Gastroesophageal sphincter (tissue), 4 donors: ENCODE data around the gene GAPDH. TPM values are rescaled to one million over a fixed set of nuclear protein-coding genes. Genes with fewer than 3 reads are reported as not detected.
A peak's percentile ranks its signal among the peaks of the same experiment; 100 is the strongest.

Experiments used
- ATAC-seq: fragments of 150-250 bp; one replicate; pipeline ENCODE4 v1.9.1; 2016; ENCODE audit warnings: mild to moderate bottlenecking, moderate library complexity
- H3K27ac ChIP-seq, 4 donors: fragments of 200-600 bp; sonication (generic) in 3 of 4; 1 replicate in 3 of 4; 2 replicates in 1 of 4; pipeline ENCODE4 v1.5.1; 2016 to 2019
- H3K27me3 ChIP-seq: fragments of 200-600 bp; sonication (generic); one replicate; pipeline ENCODE4 v1.5.1; 2019
- H3K36me3 ChIP-seq, 2 donors: fragments of 200-600 bp; sonication (generic); one replicate each; pipeline ENCODE4 v1.5.1; 2019; ENCODE audit warnings: control low read depth in 1 of 2
- H3K4me1 ChIP-seq, 3 donors: fragments of 200-600 bp; sonication (generic); 1 replicate in 2 of 3; 2 replicates in 1 of 3; pipeline ENCODE4 v1.5.1; 2016 to 2019; ENCODE audit warnings: control low read depth in 2 of 3
- H3K4me3 ChIP-seq, 2 donors: fragments of 200-600 bp; sonication (generic); one replicate each; pipeline ENCODE4 v1.5.1; 2019; ENCODE audit warnings: mild to moderate bottlenecking in 1 of 2, moderate library complexity in 1 of 2
- H3K9me3 ChIP-seq, 3 donors: fragments of 200-600 bp; sonication (generic); one replicate each; pipeline ENCODE4 v1.5.1; 2017 to 2019; ENCODE audit warnings: control low read depth in 2 of 3
- EP300 ChIP-seq: sonication (generic); formaldehyde crosslinking; IDR thresholded peaks from one replicate; pipeline ENCODE4 v1.6.1; 2017; ENCODE audit warnings: antibody characterized with exemption, mild to moderate bottlenecking
- POLR2A ChIP-seq, 2 donors: fragments of 450-650 bp; IDR thresholded peaks; one replicate each; pipeline ENCODE4 v1.6.1; 2017; ENCODE audit warnings: antibody characterized with exemption in 2 of 2, mild to moderate bottlenecking in 2 of 2, moderate library complexity in 1 of 2
- POLR2AphosphoS5 ChIP-seq: sonication (generic); formaldehyde crosslinking; IDR thresholded peaks from one replicate; pipeline ENCODE4 v1.6.1; 2017; ENCODE audit warnings: antibody characterized with exemption
- WGBS, 2 donors: methylation state at CpG; one replicate each; pipeline ENCODE4 v1.1.5; 2018; ENCODE audit warnings: low coverage in 1 of 2; 5-methylcytosine and 5-hydroxymethylcytosine counted together
- total RNA-seq, 4 donors: library from RNA; depleted of rRNA; stranded (reverse); fragments of >200 nt; gene quantifications; one replicate each; pipeline ENCODE4 v1.1.0, GENCODE V29; 2016
- TF ChIP-seq, protein P1 (sequence below), 4 experiments: fragments of 200-600 bp in 2 of 4; fragments of 450-650 bp in 2 of 4; sonication (generic) in 1 of 4; IDR thresholded peaks; one replicate each; pipeline ENCODE4 v1.5.1; 2017 to 2019; ENCODE audit warnings: antibody characterized with exemption in 4 of 4, mild to moderate bottlenecking in 2 of 4, moderate library complexity in 2 of 4

The GAPDH gene
- total RNA-seq, 4 donors from 2014 or later = 1,868 to 3,239 (median 2,463) TPM

DNA sequence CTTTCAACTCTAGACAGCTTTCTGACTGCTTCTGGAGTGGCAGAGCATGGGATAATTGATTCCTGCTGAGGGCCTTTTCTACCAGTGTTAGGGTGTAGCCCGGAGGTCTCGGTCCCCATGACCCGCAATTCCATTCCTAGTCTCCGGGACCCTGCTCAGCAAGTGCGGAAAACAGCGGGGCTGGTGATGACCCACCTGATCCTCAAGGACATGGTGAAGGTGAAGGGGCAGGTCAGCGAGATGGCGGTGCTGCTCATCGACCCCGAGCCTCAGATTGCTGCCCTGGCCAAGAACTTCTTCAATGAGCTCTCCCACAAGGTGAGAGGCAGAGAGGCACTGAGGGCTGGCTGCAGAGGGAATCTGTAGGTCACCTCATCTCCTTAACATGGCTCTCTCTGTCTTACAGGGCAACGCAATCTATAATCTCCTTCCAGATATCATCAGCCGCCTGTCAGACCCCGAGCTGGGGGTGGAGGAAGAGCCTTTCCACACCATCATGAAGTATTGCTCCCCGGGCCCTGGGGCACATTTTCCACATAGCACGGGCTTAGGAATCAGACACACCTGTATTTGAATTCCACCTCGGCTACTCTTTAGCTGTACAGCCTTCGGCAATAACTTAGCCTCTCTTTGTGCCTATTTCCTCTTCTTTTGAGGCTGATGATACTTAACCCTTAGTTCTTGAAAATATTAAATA is 5.6 kb upstream of the GAPDH start:
- Histone ChIP-seq H3K4me3 (no peak overlapping the region), H3K27me3 (no peaks in the 10 kb centered on the region), H3K36me3 (peaks cover 0 to 78% of the 10 kb centered on the region in 2 donors), H3K4me1 (peaks cover 0 to 22% (median 16%) of the 10 kb centered on the region in 3 donors), H3K9me3 (no peaks in the 10 kb centered on the region), H3K27ac (peak overlapping the region in 1 of 4 donors; percentile 29)
- 59 to 87% methylated on average over 6 to 15 of the region's 17 CpGs for WGBS, 2 donors
- no peak for ATAC-seq
- no peak for TF ChIP-seq POLR2A (IDR thresholded peaks at IDR 0.05)
- no peak for TF ChIP-seq EP300
- no peak for TF ChIP-seq POLR2AphosphoS5
- TF ChIP-seq, protein P1, sequence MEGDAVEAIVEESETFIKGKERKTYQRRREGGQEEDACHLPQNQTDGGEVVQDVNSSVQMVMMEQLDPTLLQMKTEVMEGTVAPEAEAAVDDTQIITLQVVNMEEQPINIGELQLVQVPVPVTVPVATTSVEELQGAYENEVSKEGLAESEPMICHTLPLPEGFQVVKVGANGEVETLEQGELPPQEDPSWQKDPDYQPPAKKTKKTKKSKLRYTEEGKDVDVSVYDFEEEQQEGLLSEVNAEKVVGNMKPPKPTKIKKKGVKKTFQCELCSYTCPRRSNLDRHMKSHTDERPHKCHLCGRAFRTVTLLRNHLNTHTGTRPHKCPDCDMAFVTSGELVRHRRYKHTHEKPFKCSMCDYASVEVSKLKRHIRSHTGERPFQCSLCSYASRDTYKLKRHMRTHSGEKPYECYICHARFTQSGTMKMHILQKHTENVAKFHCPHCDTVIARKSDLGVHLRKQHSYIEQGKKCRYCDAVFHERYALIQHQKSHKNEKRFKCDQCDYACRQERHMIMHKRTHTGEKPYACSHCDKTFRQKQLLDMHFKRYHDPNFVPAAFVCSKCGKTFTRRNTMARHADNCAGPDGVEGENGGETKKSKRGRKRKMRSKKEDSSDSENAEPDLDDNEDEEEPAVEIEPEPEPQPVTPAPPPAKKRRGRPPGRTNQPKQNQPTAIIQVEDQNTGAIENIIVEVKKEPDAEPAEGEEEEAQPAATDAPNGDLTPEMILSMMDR (IDR thresholded peaks at IDR 0.05) = no peak

- Histone ChIP-seq H3K4me3 (no peak overlapping the region), H3K4me1 (peaks cover 0 to 27% (median 16%) of the 10 kb centered on the region in 3 donors), H3K27ac (peak overlapping the region in 1 of 4 donors; percentile 29), H3K36me3 (peaks cover 0 to 72% of the 10 kb centered on the region in 2 donors), H3K9me3 (no peaks in the 10 kb centered on the region), H3K27me3 (no peaks in the 10 kb centered on the region)
- TF ChIP-seq, protein P1 (IDR thresholded peaks at IDR 0.05) = no peak
- TF ChIP-seq POLR2AphosphoS5 (no peak), EP300 (no peak), POLR2A (IDR thresholded peaks at IDR 0.05) (no peak)
- ATAC-seq = no peak
- WGBS, 2 donors = 43% methylated on average over 1 of the region's 9 CpGs; no CpG with 5 or more reads in 1 of the 2 donors
Observed at GRCh38 chr12:6529291-6529737, 5.0 kb upstream of the GAPDH start.

GRCh38 chr12:6530576-6531260 is 3.6 kb upstream of the GAPDH start:
- Histone ChIP-seq H3K36me3 (peaks cover 0 to 58% of the 10 kb centered on the region in 2 donors), H3K4me3 (no peak overlapping the region), H3K9me3 (no peaks in the 10 kb centered on the region), H3K27ac (peak overlapping the region in 2 of 4 donors; percentile 96 to 99), H3K4me1 (peaks cover 0 to 32% (median 18%) of the 10 kb centered on the region in 3 donors), H3K27me3 (no peaks in the 10 kb centered on the region)
- TF ChIP-seq, protein P1 (IDR thresholded peaks at IDR 0.05) = no peak
- TF ChIP-seq POLR2AphosphoS5 (no peak), EP300 (no peak), POLR2A (IDR thresholded peaks at IDR 0.05) (no peak)
- 90 to 92% methylated on average over 6 to 10 of the region's 18 CpGs for WGBS, 2 donors
- ATAC-seq = no peak

DNA sequence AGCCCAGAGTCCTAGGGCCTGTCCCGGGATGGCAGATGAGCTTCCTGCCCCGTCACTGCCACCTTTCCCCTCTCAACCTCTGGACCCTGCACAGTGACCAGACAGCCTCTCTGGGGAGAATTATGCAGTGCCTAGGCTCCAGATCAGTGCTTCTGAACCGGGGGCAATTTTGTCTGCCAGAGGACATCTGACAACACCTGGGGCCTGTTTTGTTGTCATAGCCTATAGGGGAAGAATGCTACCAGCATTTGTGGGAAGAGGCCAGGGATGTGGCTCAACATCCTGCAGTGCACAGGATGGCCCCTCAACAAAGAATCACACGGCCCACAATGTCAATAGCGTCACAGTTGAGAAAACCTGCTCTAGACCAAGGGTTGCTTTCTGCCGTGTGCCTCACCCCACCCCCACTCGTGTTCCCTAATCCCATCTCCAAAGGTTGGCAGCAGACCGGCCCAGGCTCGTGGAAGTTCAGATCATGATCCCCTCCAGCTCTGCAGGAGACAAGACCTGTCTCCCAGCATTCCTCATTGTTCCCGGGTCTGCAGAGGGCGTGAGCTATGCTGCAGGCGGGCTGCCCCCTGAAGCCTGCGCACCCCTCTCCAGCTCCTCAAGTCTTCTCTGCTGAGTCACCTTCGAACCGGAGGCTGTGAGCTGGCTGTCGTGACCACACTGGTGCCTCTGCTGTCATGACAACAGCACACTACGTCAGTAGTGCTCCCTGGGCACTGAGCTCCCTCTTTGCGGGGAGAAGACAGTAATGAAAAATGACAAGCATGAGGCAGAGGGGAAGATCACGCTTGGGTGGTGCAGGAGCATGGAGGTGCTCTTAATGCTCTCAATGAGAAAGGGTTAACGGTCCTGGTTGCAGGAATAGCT is 2.0 kb upstream of the GAPDH start:
- H3K4me3 ChIP-seq = peak overlapping the region; percentile 87 to 100
- H3K27ac ChIP-seq = peak overlapping the region; percentile 90 to 99 (median 96)
- no peaks in the 10 kb centered on the region for H3K27me3 ChIP-seq
- H3K36me3 ChIP-seq = peaks cover 0 to 58% of the 10 kb centered on the region in 2 donors
- ATAC-seq = peak; percentile 17
- no peaks in the 10 kb centered on the region for H3K9me3 ChIP-seq
- peaks cover 0 to 48% (median 28%) of the 10 kb centered on the region in 3 donors for H3K4me1 ChIP-seq
- 0 to 30% methylated on average over 1 to 3 of the region's 20 CpGs for WGBS, 2 donors
- no peak for TF ChIP-seq EP300
- TF ChIP-seq, protein P1 (IDR thresholded peaks at IDR 0.05) = no peak
- TF ChIP-seq POLR2AphosphoS5 = peak; percentile 56
- TF ChIP-seq POLR2A (IDR thresholded peaks at IDR 0.05) = no peak
